CD4-positive, CD25-positive, alpha-beta regulatory T cell (primary cell): Measurements from ENCODE around the gene PEPD. TPM values are rescaled to one million over a fixed set of nuclear protein-coding genes. Genes with fewer than 3 reads are reported as not detected.

Experiments
- ATAC-seq, 2 donors: fragments of 150-1000 bp; cut with Tn5 transposase; one replicate each; pipeline ENCODE4 v1.10.0; 2021; ENCODE audit warnings: low read depth in 2 of 2, moderate number of reproducible peaks in 2 of 2, moderate library complexity in 1 of 2
- DNase-seq, 3 donors: peaks; one replicate each; pipeline versions ENCODE4 v3.0.0 to v3.0.0-alpha.2; 2012 to 2022; ENCODE audit warnings: mixed read lengths in 1 of 3
- H3K27ac ChIP-seq: one replicate; pipeline ENCODE4 v1.7.0; 2013; ENCODE audit warnings: mild to moderate bottlenecking, low read length; ENCODE audit not compliant: insufficient read depth, poor library complexity, severe bottlenecking
- H3K27me3 ChIP-seq: one replicate; pipeline ENCODE4 v1.7.0; 2013; ENCODE audit warnings: low read length; ENCODE audit not compliant: control insufficient read depth, insufficient read depth
- H3K36me3 ChIP-seq: one replicate; pipeline ENCODE4 v1.7.0; 2013; ENCODE audit warnings: mild to moderate bottlenecking, low read length, moderate library complexity; ENCODE audit not compliant: control insufficient read depth, insufficient read depth
- H3K4me1 ChIP-seq: 2 replicates; pipeline ENCODE4 v1.7.0; 2013; ENCODE audit warnings: mild to moderate bottlenecking, low read length; ENCODE audit not compliant: insufficient read depth, control insufficient read depth, poor library complexity, severe bottlenecking
- H3K4me3 ChIP-seq: one replicate; pipeline ENCODE4 v1.7.0; 2013; ENCODE audit warnings: low read depth, mild to moderate bottlenecking, low read length, moderate library complexity
- H3K9me3 ChIP-seq, 2 experiments: 1 replicate in 1 of 2; 2 replicates in 1 of 2; pipeline ENCODE4 v1.7.0; 2013; ENCODE audit warnings: low read length in 2 of 2, mild to moderate bottlenecking in 1 of 2, moderate library complexity in 1 of 2; ENCODE audit not compliant: control insufficient read depth in 2 of 2
- H3K27ac Mint-ChIP-seq, 3 donors: one replicate each; pipeline ENCODE4 v1.8.0; 2020 to 2022; ENCODE audit warnings: mild to moderate bottlenecking in 3 of 3, mixed read lengths in 3 of 3, moderate library complexity in 2 of 3
- H3K27me3 Mint-ChIP-seq: one replicate; pipeline ENCODE4 v1.8.0; 2022; ENCODE audit warnings: mild to moderate bottlenecking, mixed read lengths
- H3K36me3 Mint-ChIP-seq: one replicate; pipeline ENCODE4 v1.8.0; 2020; ENCODE audit warnings: mixed read lengths
- H3K4me1 Mint-ChIP-seq, 4 donors: one replicate each; pipeline ENCODE4 v1.8.0; 2020 to 2022; ENCODE audit warnings: mixed read lengths in 4 of 4, mild to moderate bottlenecking in 1 of 4
- H3K4me3 Mint-ChIP-seq, 4 donors: one replicate each; pipeline ENCODE4 v1.8.0; 2020 to 2022; ENCODE audit warnings: mild to moderate bottlenecking in 4 of 4, mixed read lengths in 4 of 4, moderate library complexity in 3 of 4
- H3K9me3 Mint-ChIP-seq, 7 donors: one replicate each; pipeline ENCODE4 v1.8.0; 2020 to 2022; ENCODE audit warnings: mixed read lengths in 7 of 7, mild to moderate bottlenecking in 3 of 7, moderate library complexity in 2 of 7
- polyA plus RNA-seq, 4 donors: library from polyadenylated mRNA; unstranded; fragments of 300-500 nt; fragmentation: Illumina TruSeq; gene quantifications; one replicate each; pipeline ENCODE4 v1.2.3, GENCODE V29; 2021
- total RNA-seq: library from RNA; stranded (reverse); gene quantifications from one replicate; pipeline ENCODE4 v1.2.3, GENCODE V29; 2022

Gene PEPD
- total and polyA plus RNA-seq, 5 donors from 2014 or later: 36.8 to 141 (median 109) TPM

- H3K4me3 ChIP-seq: no peak overlapping the region
Measured at GRCh38 chr19:33463199-33463598, 58.4 kb downstream of the PEPD start.

GRCh38 chr19:33462112-33462791, 59.3 kb downstream of the PEPD start:
- Histone ChIP-seq H3K9me3 (no peaks in the 10 kb centered on the region), H3K4me1 (no peaks in the 10 kb centered on the region), H3K27ac (no peak overlapping the region), H3K4me3 (no peak overlapping the region), H3K36me3 (peaks cover 8% of the 10 kb centered on the region), H3K27me3 (no peaks in the 10 kb centered on the region)
- Mint-ChIP-seq H3K27ac (no peak overlapping the region), H3K36me3 (peaks cover 17% of the 10 kb centered on the region), H3K4me3 (peak overlapping the region in 1 of 4 donors; percentile 68), H3K9me3 (no peaks in the 10 kb centered on the region), H3K4me1 (peaks cover 0 to 6% (median 0%) of the 10 kb centered on the region in 4 donors), H3K27me3 (no peaks in the 10 kb centered on the region)
- no peak for DNase-seq
- no peak for ATAC-seq

More at GRCh38 chr19:33463199-33463598, 58.4 kb downstream of the PEPD start:
- no peaks in the 10 kb centered on the region for H3K9me3 ChIP-seq
- Mint-ChIP-seq H3K36me3 (peaks cover 22% of the 10 kb centered on the region), H3K4me3 (no peak overlapping the region), H3K4me1 (peaks cover 0 to 6% (median 0%) of the 10 kb centered on the region in 4 donors), H3K27ac (no peak overlapping the region), H3K27me3 (no peaks in the 10 kb centered on the region), H3K9me3 (no peaks in the 10 kb centered on the region)
- no peak for ATAC-seq
- H3K27ac ChIP-seq: no peak overlapping the region
- no peaks in the 10 kb centered on the region for H3K4me1 ChIP-seq
- peaks cover 8% of the 10 kb centered on the region for H3K36me3 ChIP-seq
- H3K27me3 ChIP-seq: no peaks in the 10 kb centered on the region
- no peak for DNase-seq

DNA sequence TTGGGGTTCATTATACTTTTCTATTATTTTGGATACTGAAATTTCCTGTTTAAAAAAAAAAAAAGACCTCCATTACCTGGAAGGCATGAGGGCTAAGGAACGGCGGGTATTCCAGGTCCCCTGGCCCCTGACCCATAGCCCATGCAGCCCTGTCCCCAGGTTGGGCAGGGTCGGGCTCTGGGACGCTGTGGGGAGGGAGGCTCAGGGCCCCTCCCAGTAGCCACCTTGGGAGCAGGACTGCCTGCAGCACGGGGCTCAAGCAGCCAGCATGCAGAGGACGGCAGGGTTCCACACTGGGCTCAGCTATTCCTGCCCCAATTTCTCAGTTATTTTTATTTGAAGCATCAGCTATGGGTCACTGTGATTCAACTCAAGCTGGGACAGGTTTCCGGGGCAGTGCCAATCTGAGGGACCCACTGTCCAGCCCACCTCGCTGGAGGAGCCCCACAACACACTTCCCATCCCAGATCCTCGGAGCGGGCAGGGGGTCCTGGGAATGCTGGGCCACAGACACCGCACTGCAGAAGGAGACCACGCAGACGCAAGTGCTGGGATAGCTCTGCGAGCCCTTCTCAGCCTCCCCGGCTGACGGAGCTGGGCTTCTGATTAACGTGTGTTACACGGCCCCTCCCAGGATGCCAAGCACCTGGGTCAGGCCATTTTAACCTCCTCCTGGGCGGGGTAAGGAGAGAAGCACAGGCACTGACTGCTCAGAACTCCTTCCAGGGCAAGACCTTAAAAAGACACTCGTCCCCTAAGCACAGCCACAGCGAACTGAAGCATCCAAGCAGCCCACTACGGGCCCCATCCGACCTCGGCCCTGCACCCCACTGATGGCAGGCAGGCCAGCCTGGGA, 60.1 kb downstream of the PEPD start:
- Histone ChIP-seq H3K9me3 (no peaks in the 10 kb centered on the region), H3K36me3 (peaks cover 8% of the 10 kb centered on the region), H3K4me1 (no peaks in the 10 kb centered on the region), H3K27ac (no peak overlapping the region), H3K4me3 (no peak overlapping the region), H3K27me3 (no peaks in the 10 kb centered on the region)
- no peak for DNase-seq
- Mint-ChIP-seq H3K4me3 (no peak overlapping the region), H3K9me3 (no peaks in the 10 kb centered on the region), H3K4me1 (peaks cover 0 to 6% (median 0%) of the 10 kb centered on the region in 4 donors), H3K27ac (peak overlapping the region in 1 of 3 donors; percentile 20), H3K36me3 (peaks cover 15% of the 10 kb centered on the region), H3K27me3 (no peaks in the 10 kb centered on the region)
- no peak for ATAC-seq

GRCh38 chr19:33460221-33460908, 61.2 kb downstream of the PEPD start:
- ATAC-seq: no peak
- H3K27me3 Mint-ChIP-seq: no peaks in the 10 kb centered on the region
- no peaks in the 10 kb centered on the region for H3K9me3 ChIP-seq
- H3K4me1 Mint-ChIP-seq: peaks cover 0 to 1% (median 0%) of the 10 kb centered on the region in 4 donors
- H3K4me3 ChIP-seq: no peak overlapping the region
- no peak for DNase-seq
- no peaks in the 10 kb centered on the region for H3K27me3 ChIP-seq
- no peak overlapping the region for H3K27ac ChIP-seq
- no peaks in the 10 kb centered on the region for H3K4me1 ChIP-seq
- H3K4me3 Mint-ChIP-seq: no peak overlapping the region
- H3K27ac Mint-ChIP-seq: peak overlapping the region in 1 of 3 donors; percentile 20
- peaks cover 8% of the 10 kb centered on the region for H3K36me3 ChIP-seq
- H3K9me3 Mint-ChIP-seq: no peaks in the 10 kb centered on the region
- H3K36me3 Mint-ChIP-seq: peaks cover 15% of the 10 kb centered on the region

- DNase-seq (no peak), ATAC-seq (no peak)
- H3K4me3 Mint-ChIP-seq: no peak overlapping the region
- no peak overlapping the region for H3K27ac Mint-ChIP-seq
- no peaks in the 10 kb centered on the region for H3K27me3 Mint-ChIP-seq
- Histone ChIP-seq H3K36me3 (peaks cover 8% of the 10 kb centered on the region), H3K9me3 (no peaks in the 10 kb centered on the region), H3K27ac (no peak overlapping the region), H3K4me3 (no peak overlapping the region), H3K27me3 (no peaks in the 10 kb centered on the region), H3K4me1 (no peaks in the 10 kb centered on the region)
- H3K9me3 Mint-ChIP-seq: no peaks in the 10 kb centered on the region
- H3K36me3 Mint-ChIP-seq: peaks cover 15% of the 10 kb centered on the region
- H3K4me1 Mint-ChIP-seq: peaks cover 0 to 1% (median 0%) of the 10 kb centered on the region in 4 donors
Measured at GRCh38 chr19:33459222-33460090, 62.1 kb downstream of the PEPD start.

GRCh38 chr19:33458807-33459206, 62.8 kb downstream of the PEPD start:
- no peak overlapping the region for H3K4me3 Mint-ChIP-seq
- DNase-seq: no peak
- H3K27ac Mint-ChIP-seq: no peak overlapping the region
- no peaks in the 10 kb centered on the region for H3K9me3 Mint-ChIP-seq
- no peak for ATAC-seq
- no peaks in the 10 kb centered on the region for H3K27me3 Mint-ChIP-seq
- peaks cover 13% of the 10 kb centered on the region for H3K36me3 Mint-ChIP-seq
- no peaks in the 10 kb centered on the region for H3K27me3 ChIP-seq
- no peak overlapping the region for H3K27ac ChIP-seq
- peaks cover 0 to 1% (median 0%) of the 10 kb centered on the region in 4 donors for H3K4me1 Mint-ChIP-seq
- H3K9me3 ChIP-seq: no peaks in the 10 kb centered on the region
- H3K4me3 ChIP-seq: no peak overlapping the region
- no peaks in the 10 kb centered on the region for H3K4me1 ChIP-seq
- peaks cover 8% of the 10 kb centered on the region for H3K36me3 ChIP-seq

GRCh38 chr19:33458171-33458633, 63.4 kb downstream of the PEPD start:
- H3K27me3 ChIP-seq: no peaks in the 10 kb centered on the region
- Mint-ChIP-seq H3K36me3 (peaks cover 10% of the 10 kb centered on the region), H3K9me3 (no peaks in the 10 kb centered on the region), H3K27me3 (no peaks in the 10 kb centered on the region), H3K4me1 (no peaks in the 10 kb centered on the region), H3K4me3 (no peak overlapping the region), H3K27ac (no peak overlapping the region)
- DNase-seq (no peak), ATAC-seq (no peak)
- H3K9me3 ChIP-seq: no peaks in the 10 kb centered on the region
- H3K4me3 ChIP-seq: no peak overlapping the region
- no peak overlapping the region for H3K27ac ChIP-seq
- H3K36me3 ChIP-seq: peaks cover 4% of the 10 kb centered on the region
- H3K4me1 ChIP-seq: no peaks in the 10 kb centered on the region
